B cell (primary cell): ENCODE results near the gene AATK. TPM values are rescaled to one million over a fixed set of nuclear protein-coding genes. Genes with fewer than 3 reads are reported as not detected.

ENCODE experiments used
- ATAC-seq: fragments of 200-7000 bp; cut with Tn5 transposase; one replicate; pipeline ENCODE4 v1.10.0; 2021; ENCODE audit warnings: low read depth, mild to moderate bottlenecking, moderate number of reproducible peaks, moderate library complexity
- CTCF ChIA-PET: fragments of 350-600 bp; sonication (Branson Sonifier 250); formaldehyde crosslinking; loops from one replicate; lab custom pipeline; 2021; ENCODE audit warnings: antibody characterized with exemption, inconsistent platforms; lab: Charles Lee
- POLR2A ChIA-PET: fragments of 350-600 bp; sonication (Branson Sonifier 250); formaldehyde crosslinking; loops from one replicate; lab custom pipeline; 2021; ENCODE audit warnings: antibody characterized with exemption; lab: Charles Lee
- DNase-seq: peaks from one replicate; pipeline ENCODE4 v3.0.0; 2013
- H2AFZ ChIP-seq: 2 replicates; pipeline ENCODE4 v1.6.1; 2012; ENCODE audit warnings: mild to moderate bottlenecking, low read depth, low read length; ENCODE audit not compliant: insufficient read depth, poor library complexity, severe bottlenecking
- H3K27ac ChIP-seq, 2 donors: 1 replicate in 1 of 2; 2 replicates in 1 of 2; pipeline ENCODE4 v1.5.1; 2012 to 2013; ENCODE audit warnings: low read length in 2 of 2, mild to moderate bottlenecking in 2 of 2, moderate library complexity in 1 of 2
- H3K27me3 ChIP-seq, 4 experiments: fragments of 200-600 bp in 1 of 4; sonication (generic) in 1 of 4; replicated peaks in 1 of 4; 1 replicate in 2 of 4; 2 replicates in 2 of 4; pipeline versions ENCODE4 v1.6.1 to v1.7.0; 2013 to 2016; ENCODE audit warnings: low read length in 3 of 4, mild to moderate bottlenecking in 2 of 4, mixed read lengths in 1 of 4, moderate library complexity in 1 of 4; ENCODE audit not compliant: insufficient read depth in 4 of 4, control insufficient read depth in 3 of 4; ENCODE audit errors: control extremely low read depth in 1 of 4
- H3K36me3 ChIP-seq, 2 experiments: replicated peaks in 1 of 2; 1 replicate in 1 of 2; 2 replicates in 1 of 2; pipeline versions ENCODE4 v1.6.1 to v1.7.1; 2013; ENCODE audit warnings: low read length in 1 of 2; ENCODE audit not compliant: insufficient read depth in 2 of 2, control insufficient read depth in 1 of 2; ENCODE audit errors: control extremely low read depth in 1 of 2, extremely low read depth in 1 of 2
- H3K4me1 ChIP-seq, 2 donors: fragments of 200-600 bp in 1 of 2; sonication (generic) in 1 of 2; 1 replicate in 1 of 2; 2 replicates in 1 of 2; pipeline versions ENCODE4 v1.5.1 to v1.6.1; 2013 to 2017; ENCODE audit warnings: low read length in 2 of 2; ENCODE audit not compliant: control insufficient read depth in 2 of 2, insufficient read depth in 2 of 2
- H3K4me2 ChIP-seq: replicated peaks from 2 replicates; pipeline ENCODE3; 2012; ENCODE audit warnings: mild to moderate bottlenecking, low read depth, low read length; ENCODE audit not compliant: poor library complexity, severe bottlenecking
- H3K4me3 ChIP-seq, 5 experiments: fragments of 200-600 bp in 1 of 5; sonication (generic) in 1 of 5; 1 replicate in 3 of 5; 2 replicates in 2 of 5; pipeline versions ENCODE4 v1.5.1 to v1.7.0; 2011 to 2016; ENCODE audit warnings: low read length in 4 of 5, mild to moderate bottlenecking in 4 of 5, low read depth in 2 of 5, control low read depth in 1 of 5, moderate library complexity in 1 of 5; ENCODE audit not compliant: insufficient read depth in 1 of 5; ENCODE audit errors: control extremely low read depth in 1 of 5, extremely low read depth in 1 of 5
- H3K79me2 ChIP-seq: fragments of 200-600 bp; sonication (generic); one replicate; pipeline ENCODE4 v1.6.0; 2016; ENCODE audit warnings: low read length; ENCODE audit not compliant: control insufficient read depth, insufficient read depth
- H3K9ac ChIP-seq: fragments of 200-600 bp; sonication (generic); 2 replicates; pipeline ENCODE4 v1.6.1; 2017; ENCODE audit warnings: mild to moderate bottlenecking, low read length, moderate library complexity
- H3K9me3 ChIP-seq, 3 donors: one replicate each; pipeline versions ENCODE4 v1.6.1 to v1.7.1; 2013; ENCODE audit warnings: low read length in 2 of 3; ENCODE audit not compliant: control insufficient read depth in 2 of 3, insufficient read depth in 1 of 3; ENCODE audit errors: control extremely low read depth in 1 of 3
- H4K20me1 ChIP-seq: 2 replicates; pipeline ENCODE4 v1.6.0; 2012; ENCODE audit warnings: mild to moderate bottlenecking, low read length; ENCODE audit not compliant: insufficient read depth, control insufficient read depth, poor library complexity, severe bottlenecking
- H3K27ac Mint-ChIP-seq: one replicate; pipeline ENCODE4 v1.8.0; 2021; ENCODE audit warnings: mixed read lengths
- H3K27me3 Mint-ChIP-seq: one replicate; pipeline ENCODE4 v1.8.0; 2021; ENCODE audit warnings: mixed read lengths
- H3K4me1 Mint-ChIP-seq: one replicate; pipeline ENCODE4 v1.8.0; 2021; ENCODE audit warnings: mixed read lengths
- H3K4me3 Mint-ChIP-seq: one replicate; pipeline ENCODE4 v1.8.0; 2021; ENCODE audit warnings: mixed read lengths
- H3K9me3 Mint-ChIP-seq: one replicate; pipeline ENCODE4 v1.8.0; 2022; ENCODE audit warnings: mixed read lengths; ENCODE audit not compliant: insufficient read depth
- EZH2 ChIP-seq: IDR thresholded peaks from 2 replicates; pipeline ENCODE4 v1.6.1; 2012; ENCODE audit warnings: borderline replicate concordance, low read depth, mild to moderate bottlenecking, moderate library complexity, low read length; ENCODE audit not compliant: insufficient read depth, poor library complexity, severe bottlenecking
- WGBS: methylation state at CpG from one replicate; pipeline ENCODE4 v1.1.5; 2013; ENCODE audit warnings: missing lambda C conversion rate; ENCODE audit not compliant: insufficient coverage; 5-methylcytosine and 5-hydroxymethylcytosine counted together
- intact Hi-C: fragments of 100-400 bp; cut with micrococcal nuclease; formaldehyde crosslinking; loops from one replicate; pipeline ENCODE4 v1.10.0; 2022
- polyA plus RNA-seq: library from polyadenylated mRNA; depleted of rRNA; stranded (reverse); fragments of >200 nt; gene quantifications from 2 replicates; pipeline ENCODE4 v1.2.3, GENCODE V29; 2012
- total RNA-seq, 2 donors: library from RNA; stranded (reverse); fragments of 120-200 nt in 1 of 2; gene quantifications; 1 replicate in 1 of 2; 2 replicates in 1 of 2; pipeline versions ENCODE4 v1.2.3 to v1.2.4, GENCODE V29; 2013 to 2022
- TF ChIP-seq, protein P1 (sequence below): fragments of 200-600 bp; IDR thresholded peaks from one replicate; pipeline ENCODE4 v1.8.0; 2022; ENCODE audit warnings: antibody characterized with exemption, mild to moderate bottlenecking

The AATK gene
- total and polyA plus RNA-seq, 2 donors (not counting 1 experiment from before 2014, with no cell fraction given): 0.21 to 1.7 TPM

DNA sequence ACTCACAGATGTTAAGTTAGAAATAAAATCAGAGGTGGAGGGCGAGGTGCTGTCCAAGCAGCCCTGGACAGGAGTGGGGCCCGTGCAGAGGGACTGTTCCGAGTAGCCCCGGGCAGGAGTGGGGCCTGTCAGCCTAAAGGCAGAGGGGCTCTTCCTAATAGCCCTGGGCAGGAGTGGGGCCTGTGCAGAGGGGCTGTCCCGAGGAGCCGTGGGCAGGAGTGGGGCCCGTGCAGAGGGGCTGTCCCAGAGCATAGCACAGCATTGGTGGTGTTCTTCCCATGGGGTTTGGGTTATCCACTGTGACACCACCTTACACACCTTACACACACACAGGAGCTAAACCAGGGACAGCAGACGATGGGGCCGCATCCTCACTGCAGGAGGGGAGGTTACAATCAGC is 46.3 kb upstream of the AATK start:
- Histone ChIP-seq H3K9ac (no peak overlapping the region), H3K4me2 (no peak overlapping the region), H2AFZ (no peak overlapping the region), H3K27ac (no peak overlapping the region), H4K20me1 (no peaks in the 10 kb centered on the region), H3K36me3 (peaks cover 0 to 5% of the 10 kb centered on the region in 2 experiments), H3K79me2 (peaks cover 22% of the 10 kb centered on the region), H3K4me1 (peaks cover 3% of the 10 kb centered on the region in 2 donors), H3K4me3 (no peak overlapping the region), H3K9me3 (no peaks in the 10 kb centered on the region), H3K27me3 (no peaks in the 10 kb centered on the region)
- Mint-ChIP-seq H3K4me1 (peaks cover 12% of the 10 kb centered on the region), H3K27me3 (no peaks in the 10 kb centered on the region), H3K4me3 (no peak overlapping the region), H3K27ac (no peak overlapping the region), H3K9me3 (no peaks in the 10 kb centered on the region)
- ChIA-PET CTCF (no interaction called here), POLR2A (no interaction called here)
- no peak for DNase-seq
- no peak for ATAC-seq
- TF ChIP-seq, protein P1, sequence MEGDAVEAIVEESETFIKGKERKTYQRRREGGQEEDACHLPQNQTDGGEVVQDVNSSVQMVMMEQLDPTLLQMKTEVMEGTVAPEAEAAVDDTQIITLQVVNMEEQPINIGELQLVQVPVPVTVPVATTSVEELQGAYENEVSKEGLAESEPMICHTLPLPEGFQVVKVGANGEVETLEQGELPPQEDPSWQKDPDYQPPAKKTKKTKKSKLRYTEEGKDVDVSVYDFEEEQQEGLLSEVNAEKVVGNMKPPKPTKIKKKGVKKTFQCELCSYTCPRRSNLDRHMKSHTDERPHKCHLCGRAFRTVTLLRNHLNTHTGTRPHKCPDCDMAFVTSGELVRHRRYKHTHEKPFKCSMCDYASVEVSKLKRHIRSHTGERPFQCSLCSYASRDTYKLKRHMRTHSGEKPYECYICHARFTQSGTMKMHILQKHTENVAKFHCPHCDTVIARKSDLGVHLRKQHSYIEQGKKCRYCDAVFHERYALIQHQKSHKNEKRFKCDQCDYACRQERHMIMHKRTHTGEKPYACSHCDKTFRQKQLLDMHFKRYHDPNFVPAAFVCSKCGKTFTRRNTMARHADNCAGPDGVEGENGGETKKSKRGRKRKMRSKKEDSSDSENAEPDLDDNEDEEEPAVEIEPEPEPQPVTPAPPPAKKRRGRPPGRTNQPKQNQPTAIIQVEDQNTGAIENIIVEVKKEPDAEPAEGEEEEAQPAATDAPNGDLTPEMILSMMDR: no peak
- TF ChIP-seq EZH2: no peak
- WGBS: 62% methylated on average over 4 of the region's 9 CpGs
- intact Hi-C loops: no loop called here

DNA sequence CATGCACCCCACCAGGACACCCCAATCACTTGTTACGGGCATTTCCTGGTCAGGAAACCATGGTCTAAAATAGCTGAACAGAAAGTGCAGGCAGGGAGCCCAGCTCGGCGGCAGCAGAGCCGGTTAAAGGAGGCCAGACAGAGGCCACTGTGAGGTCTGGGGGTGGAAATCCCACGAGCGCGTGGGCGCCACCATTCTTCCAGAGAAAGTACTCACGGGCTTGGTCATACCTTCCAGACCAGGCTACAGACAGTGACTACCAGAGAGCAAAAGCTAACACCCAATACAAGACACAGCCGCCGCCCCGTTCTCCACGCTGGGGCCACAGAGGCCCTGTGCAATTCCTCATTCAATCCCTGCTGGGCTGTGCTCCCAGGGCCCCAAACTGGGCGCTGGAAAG is 44.8 kb upstream of the AATK start:
- H3K27me3 Mint-ChIP-seq: no peaks in the 10 kb centered on the region
- WGBS: 50% methylated on average over 14 of the region's 14 CpGs
- Histone ChIP-seq H3K27ac (no peak overlapping the region), H3K79me2 (peaks cover 22% of the 10 kb centered on the region), H3K4me3 (no peak overlapping the region), H3K4me1 (peaks cover 3% of the 10 kb centered on the region in 2 donors), H3K4me2 (no peak overlapping the region), H3K9ac (no peak overlapping the region), H3K9me3 (no peaks in the 10 kb centered on the region), H3K36me3 (peaks cover 0 to 4% of the 10 kb centered on the region in 2 experiments), H3K27me3 (no peaks in the 10 kb centered on the region), H2AFZ (no peak overlapping the region), H4K20me1 (no peaks in the 10 kb centered on the region)
- H3K4me3 Mint-ChIP-seq: no peak overlapping the region
- ChIA-PET CTCF (interaction anchor here (0.9 kb wide), 1 partner anchor 188 kb away, joined by 3 read pairs; no protein-coding TSS in a partner anchor), POLR2A (no interaction called here)
- ATAC-seq: no peak
- no peak for DNase-seq
- peaks cover 12% of the 10 kb centered on the region for H3K4me1 Mint-ChIP-seq
- no peaks in the 10 kb centered on the region for H3K9me3 Mint-ChIP-seq
- intact Hi-C loops: no loop called here
- TF ChIP-seq, protein P1: no peak
- no peak for TF ChIP-seq EZH2
- no peak overlapping the region for H3K27ac Mint-ChIP-seq
